H1 (cell line): ENCODE data around the gene ANAPC2. TPM values are rescaled to one million over a fixed set of nuclear protein-coding genes. Genes with fewer than 3 reads are reported as not detected.

ENCODE experiments used
- CTCF ChIA-PET: fragments of 300-600 bp; sonication (Branson Sonifier 250); formaldehyde crosslinking; loops from one replicate; lab custom pipeline; 2021; ENCODE audit not compliant: partially characterized antibody; lab: Charles Lee
- POLR2A ChIA-PET: fragments of 300-600 bp; sonication (Branson Sonifier 250); formaldehyde crosslinking; loops from one replicate; lab custom pipeline; 2021; ENCODE audit warnings: inconsistent platforms; ENCODE audit not compliant: partially characterized antibody; lab: Charles Lee
- DNase-seq, 2 experiments: peaks; one replicate each; pipeline versions ENCODE4 v3.0.0 to v3.0.0-alpha.2; 2010 to 2022; ENCODE audit warnings: low spot score in 2 of 2, low read depth in 1 of 2, mixed read lengths in 1 of 2
- FAIRE-seq: peaks from 2 replicates; lab custom pipeline; 2011; peaks lifted over from hg19 to GRCh38; lab: Jason Lieb, UNC
- H2AFZ ChIP-seq: 2 replicates; pipeline ENCODE4 v1.8.1; 2012; ENCODE audit warnings: low read length, inconsistent platforms
- H2AK5ac ChIP-seq: 2 replicates; pipeline ENCODE4 v1.6.1; 2013; ENCODE audit warnings: low read depth, low read length
- H2BK120ac ChIP-seq: replicated peaks from 2 replicates; pipeline ENCODE3; 2013; ENCODE audit warnings: low read depth, low read length, inconsistent platforms
- H2BK12ac ChIP-seq: 2 replicates; pipeline ENCODE4 v1.6.1; 2013; ENCODE audit warnings: low read depth, low read length
- H2BK15ac ChIP-seq: 2 replicates; pipeline ENCODE4 v1.6.1; 2013; ENCODE audit warnings: low read length
- H2BK20ac ChIP-seq: 2 replicates; pipeline ENCODE4 v1.6.1; 2013; ENCODE audit warnings: low read length
- H2BK5ac ChIP-seq: 2 replicates; pipeline ENCODE4 v1.6.1; 2013; ENCODE audit warnings: low read depth, low read length
- H3K14ac ChIP-seq: 2 replicates; pipeline ENCODE4 v1.6.1; 2013; ENCODE audit warnings: inconsistent platforms; ENCODE audit not compliant: insufficient read length
- H3K18ac ChIP-seq: 2 replicates; pipeline ENCODE4 v1.6.1; 2013; ENCODE audit warnings: low read length; ENCODE audit errors: extremely low read depth
- H3K23ac ChIP-seq: 2 replicates; pipeline ENCODE4 v1.6.1; 2013; ENCODE audit warnings: inconsistent platforms; ENCODE audit not compliant: insufficient read length
- H3K23me2 ChIP-seq: 2 replicates; pipeline ENCODE4 v1.6.1; 2013; ENCODE audit warnings: low read depth, low read length
- H3K27ac ChIP-seq: 2 replicates; pipeline ENCODE4 v1.6.1; 2011; ENCODE audit warnings: low read depth, low read length, inconsistent platforms
- H3K27me3 ChIP-seq, 4 experiments: replicated peaks in 1 of 4; 1 replicate in 1 of 4; 2 replicates in 3 of 4; pipeline versions ENCODE4 v1.6.1 to v1.8.1; 2011 to 2013; ENCODE audit warnings: low read length in 3 of 4, mild to moderate bottlenecking in 3 of 4, inconsistent platforms in 2 of 4, mixed read lengths in 2 of 4, moderate library complexity in 1 of 4; ENCODE audit not compliant: control insufficient read depth in 3 of 4, insufficient read depth in 3 of 4; ENCODE audit errors: extremely low read depth in 1 of 4
- H3K36me3 ChIP-seq, 4 experiments: 2 replicates each; pipeline versions ENCODE4 v1.6.1 to v1.8.1; 2011 to 2013; ENCODE audit warnings: mild to moderate bottlenecking in 4 of 4, low read length in 3 of 4, moderate library complexity in 2 of 4, control low read depth in 1 of 4, inconsistent platforms in 1 of 4; ENCODE audit not compliant: insufficient read depth in 4 of 4, control insufficient read depth in 2 of 4
- H3K4ac ChIP-seq: replicated peaks from 2 replicates; pipeline ENCODE3; 2013; ENCODE audit warnings: low read length, low read depth, mixed read lengths, inconsistent platforms; ENCODE audit not compliant: insufficient read length
- H3K4me1 ChIP-seq, 4 experiments: replicated peaks in 1 of 4; 1 replicate in 1 of 4; 2 replicates in 3 of 4; pipeline versions ENCODE4 v1.6.1 to v1.8.1; 2011 to 2013; ENCODE audit warnings: low read length in 3 of 4, inconsistent platforms in 2 of 4, mixed read lengths in 1 of 4; ENCODE audit not compliant: insufficient read depth in 4 of 4, control insufficient read depth in 3 of 4
- H3K4me2 ChIP-seq, 2 experiments: 2 replicates each; pipeline versions ENCODE4 v1.6.1 to v1.8.1; 2011 to 2013; ENCODE audit warnings: low read depth in 2 of 2, low read length in 2 of 2, control low read depth in 1 of 2, inconsistent platforms in 1 of 2, mild to moderate bottlenecking in 1 of 2; ENCODE audit not compliant: insufficient read depth in 1 of 2
- H3K4me3 ChIP-seq, 4 experiments: fragments of 200-600, 300-600 bp in 1 of 4; sonication (generic), shearing (Covaris generic), sonication (Bioruptor Twin) in 1 of 4; 2 replicates each; pipeline versions ENCODE4 v1.5.1 to v1.8.1; 2011 to 2016; ENCODE audit warnings: low read length in 4 of 4, low read depth in 3 of 4, control low read depth in 2 of 4, inconsistent platforms in 2 of 4, mild to moderate bottlenecking in 2 of 4, mixed read lengths in 1 of 4, moderate library complexity in 1 of 4; ENCODE audit not compliant: insufficient read depth in 2 of 4; ENCODE audit errors: extremely low read depth in 1 of 4
- H3K56ac ChIP-seq: replicated peaks from 2 replicates; pipeline ENCODE3; 2013; ENCODE audit warnings: low read depth, mild to moderate bottlenecking, mixed read lengths, low read length, inconsistent platforms; ENCODE audit not compliant: insufficient read length
- H3K79me1 ChIP-seq: 2 replicates; pipeline ENCODE4 v1.6.1; 2013; ENCODE audit warnings: low read depth, low read length, control low read depth
- H3K79me2 ChIP-seq, 2 experiments: 2 replicates each; pipeline versions ENCODE4 v1.6.1 to v1.8.1; 2012 to 2013; ENCODE audit warnings: low read length in 2 of 2, mild to moderate bottlenecking in 2 of 2, inconsistent platforms in 1 of 2; ENCODE audit not compliant: insufficient read depth in 2 of 2, control insufficient read depth in 1 of 2
- H3K9ac ChIP-seq, 4 experiments: replicated peaks in 1 of 4; 1 replicate in 1 of 4; 2 replicates in 3 of 4; pipeline versions ENCODE4 v1.6.1 to v1.8.1; 2011 to 2013; ENCODE audit warnings: low read depth in 3 of 4, low read length in 3 of 4, control low read depth in 2 of 4, mild to moderate bottlenecking in 2 of 4, moderate library complexity in 2 of 4, inconsistent platforms in 1 of 4; ENCODE audit errors: extremely low read depth in 1 of 4
- H3K9me3 ChIP-seq, 2 experiments: 2 replicates each; pipeline versions ENCODE4 v1.6.1 to v1.8.1; 2012 to 2013; ENCODE audit warnings: mild to moderate bottlenecking in 2 of 2, moderate library complexity in 2 of 2, control low read depth in 1 of 2, inconsistent platforms in 1 of 2, low read depth in 1 of 2, low read length in 1 of 2, mixed read lengths in 1 of 2; ENCODE audit not compliant: insufficient read depth in 2 of 2
- H4K20me1 ChIP-seq, 2 experiments: replicated peaks in 1 of 2; 2 replicates each; pipeline versions ENCODE3 to v1.8.1; 2011 to 2013; ENCODE audit warnings: inconsistent platforms in 2 of 2, low read length in 2 of 2, mild to moderate bottlenecking in 1 of 2; ENCODE audit not compliant: insufficient read depth in 2 of 2, control insufficient read depth in 1 of 2
- H4K5ac ChIP-seq: 2 replicates; pipeline ENCODE4 v1.6.1; 2013; ENCODE audit warnings: low read length, low read depth, mixed read lengths, inconsistent platforms; ENCODE audit not compliant: insufficient read length
- H4K8ac ChIP-seq: 2 replicates; pipeline ENCODE4 v1.8.0; 2013; ENCODE audit warnings: mild to moderate bottlenecking, moderate library complexity, low read length, inconsistent platforms; ENCODE audit not compliant: insufficient read depth; ENCODE audit errors: extremely low read depth
- H4K91ac ChIP-seq: replicated peaks from 2 replicates; pipeline ENCODE3; 2013; ENCODE audit warnings: low read length, mixed read lengths, inconsistent platforms; ENCODE audit not compliant: insufficient read length
- CEBPB ChIP-seq: IDR thresholded peaks from 2 replicates; pipeline ENCODE4 v1.6.1; 2012; ENCODE audit warnings: low read depth, low read length
- CHD2 ChIP-seq: IDR thresholded peaks from 2 replicates; pipeline ENCODE4 v1.6.1; 2012; ENCODE audit warnings: low read length, improper control_type of control experiment
- EZH2 ChIP-seq: fragments of 200-600 bp; sonication (generic); IDR thresholded peaks from 2 replicates; pipeline ENCODE4 v1.7.1; 2012; ENCODE audit warnings: low read depth, mild to moderate bottlenecking, moderate library complexity, low read length, inconsistent platforms; ENCODE audit not compliant: severe bottlenecking
- MAX ChIP-seq: IDR thresholded peaks from 2 replicates; pipeline ENCODE4 v1.6.1; 2012; ENCODE audit warnings: inconsistent platforms
- TAF1 ChIP-seq: IDR thresholded peaks from 2 replicates; pipeline ENCODE4 v1.6.1; 2011; ENCODE audit warnings: mild to moderate bottlenecking, low read depth, low read length
- WGBS, 2 experiments: shearing (Covaris generic) in 1 of 2; methylation state at CpG; one replicate each; pipeline versions ENCODE4 v1.1.6 to v1.1.7; 2013 to 2015; ENCODE audit warnings: low lambda C conversion rate in 2 of 2, mixed read lengths in 2 of 2, inconsistent platforms in 1 of 2, low coverage in 1 of 2, missing lambda C conversion rate in 1 of 2; ENCODE audit not compliant: insufficient replicate concordance in 2 of 2, insufficient coverage in 1 of 2, insufficient read length in 1 of 2; ENCODE audit errors: extremely low coverage in 1 of 2, missing lambda C conversion rate in 1 of 2; 5-methylcytosine and 5-hydroxymethylcytosine counted together
- polyA plus RNA-seq, 7 experiments: library from polyadenylated mRNA; depleted of rRNA in 3 of 7; stranded (reverse) in 5 of 7; unstranded in 2 of 7; fragments of >200 nt in 5 of 7; fragments of 200-250 nt in 2 of 7; gene quantifications; 1 replicate in 5 of 7; 2 replicates in 1 of 7; 4 replicates in 1 of 7; pipeline versions ENCODE4 v1.2.1 to v1.2.3, GENCODE V29; 2011 to 2013; ENCODE audit warnings: missing spikeins in 2 of 7, mixed read lengths in 2 of 7
- total RNA-seq: library from RNA; stranded (reverse); fragmentation: NEBNext Ultra II Directional; extraction: Animal tissue kit (Norgen Biotek cat#: 25700); gene quantifications from 2 replicates; pipeline ENCODE4 v1.2.1, GENCODE V29; 2021

ANAPC2 gene
- total and polyA plus RNA-seq, 2 of the 8 experiments (the other 6 are each of a cell fraction or from before 2014, with no cell fraction given) = 30.2 to 37.7 TPM

- FAIRE-seq = no peak
- Histone ChIP-seq H2BK120ac (no peak within 1 kb of the TSS), H3K18ac (no peak within 1 kb of the TSS), H3K27me3 (no peaks in the 10 kb centered on the region; a peak in 2 of 7 replicates), H3K23me2 (peaks cover 18% of the 10 kb centered on the region; the same call in 1 of the 2 replicates), H3K79me1 (no peaks in the 10 kb centered on the region), H2BK20ac (no peak within 1 kb of the TSS), H3K4me3 (peak within 1 kb of the TSS; percentile 67 to 92 (median 79)), H2BK5ac (peak within 1 kb of the TSS; percentile 90; the same call in 1 of the 2 replicates), H3K9ac (no peak within 1 kb of the TSS; a peak in 3 of 7 replicates), H3K4me2 (peak within 1 kb of the TSS; percentile 70 to 77), H2BK15ac (peak within 1 kb of the TSS; percentile 81; the same call in 1 of the 2 replicates), H2AFZ (no peak within 1 kb of the TSS; the same call in 1 of the 2 replicates), H2BK12ac (peak within 1 kb of the TSS; percentile 80; the same call in 1 of the 2 replicates), H3K36me3 (no peaks in the 10 kb centered on the region), H4K8ac (peak within 1 kb of the TSS; percentile 82), H3K4ac (peak within 1 kb of the TSS; percentile 53), H3K27ac (no peak within 1 kb of the TSS), H2AK5ac (no peak within 1 kb of the TSS; the same call in 1 of the 2 replicates), H4K20me1 (peaks cover 0 to 1% of the 10 kb centered on the region in 2 experiments), H3K4me1 (peaks cover 0 to 24% (median 10%) of the 10 kb centered on the region in 4 experiments; a peak in 5 of 7 replicates), H4K5ac (no peak within 1 kb of the TSS), H3K56ac (no peak within 1 kb of the TSS), H4K91ac (peak within 1 kb of the TSS; percentile 91), H3K14ac (no peak within 1 kb of the TSS), H3K23ac (no peak within 1 kb of the TSS), H3K79me2 (no peaks in the 10 kb centered on the region), H3K9me3 (no peaks in the 10 kb centered on the region)
- WGBS, 2 experiments = 76% methylated on average over 19 of the region's 23 CpGs; no CpG with 5 or more reads in 1 of the 2 experiments
- ChIA-PET CTCF (interaction anchor here (0.7 to 20.2 kb wide), 13 partner anchors 12 to 437 kb away, joined by 3 to 204 read pairs (median 5); partner anchors contain the start of genes ANAPC2, SSNA1 and TUBB4B), POLR2A (interaction anchor here (1.2 to 69.9 kb wide), 5 partner anchors 18 to 112 kb away, joined by 3 to 1462 read pairs (median 19); partner anchors contain the start of genes ANAPC2, NDOR1, NELFB and SSNA1)
- peak in 1 of 2 experiments; percentile 52 for DNase-seq
- TF ChIP-seq CEBPB = no peak
- TF ChIP-seq CHD2 = no peak
- TF ChIP-seq EZH2 = no peak
- no peak for TF ChIP-seq MAX
- TF ChIP-seq TAF1 = 0 out of 2 replicates have a peak, but pooled peaks have one; percentile 18
Measured at GRCh38 chr9:137224830-137225694, 36.7 kb upstream of the ANAPC2 start, which contains the start of gene CYSRT1. CYSRT1 (plus strand) TSS chr9:137225174; CDS start chr9:137225622, 448 bp downstream.
